HEK293 (cell line): ENCODE measurements around the gene OPCML.

ENCODE experiments used
- PRDM4 ChIP-seq: fragments of 450-650 bp; formaldehyde crosslinking; IDR thresholded peaks from 2 replicates; pipeline ENCODE4 v1.5.1; 2017; ENCODE audit warnings: missing biosample characterization, missing genetic modification characterization
- PRDM6 ChIP-seq: fragments of 450-650 bp; formaldehyde crosslinking; IDR thresholded peaks from 2 replicates; pipeline ENCODE4 v1.5.1; 2017; ENCODE audit warnings: missing biosample characterization, missing genetic modification characterization
- ZNF214 ChIP-seq: fragments of 450-650 bp; formaldehyde crosslinking; IDR thresholded peaks from 2 replicates; pipeline ENCODE4 v1.5.1; 2017; ENCODE audit warnings: missing biosample characterization, mild to moderate bottlenecking, missing genetic modification characterization, borderline replicate concordance

- TF ChIP-seq PRDM4 (tag by site-specific recombination) (no peak), ZNF214 (no peak), PRDM6 (no peak)
Measured at GRCh38 chr11:132445859-132446291, 1086.4 kb downstream of the OPCML start.
